NCI-H1048 (cell line): ENCODE measurements around the gene DMXL2.
"Not testable (repeated sequence)": the region's sequence is repeated elsewhere in the genome, so short reads cannot be mapped to it uniquely, and the experiment has no call there.

Experiments used
- DNase-seq: peaks from one replicate; lab custom pipeline; 2025; lab: John Stamatoyannopoulos, UW

DMXL2 gene

DNA sequence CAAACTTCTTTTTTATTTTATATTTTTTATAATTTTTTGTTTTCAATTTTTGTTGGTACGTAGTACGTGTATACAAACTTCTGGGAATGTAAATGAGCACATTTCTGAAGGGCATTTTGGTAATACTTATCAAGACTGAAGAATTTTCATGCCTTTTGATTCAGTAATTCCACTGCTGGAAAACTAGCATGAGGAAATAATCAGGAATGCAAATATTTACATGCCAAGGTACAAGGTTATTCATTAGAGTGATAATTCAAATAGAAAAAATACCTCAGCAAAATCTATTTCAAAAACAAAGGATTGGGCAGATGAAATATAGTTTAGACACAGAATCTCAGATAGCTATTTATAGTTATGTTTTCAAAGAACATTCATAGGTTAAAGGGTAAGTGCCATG lies 128.7 kb downstream of the DMXL2 start:
- no peak for DNase-seq

DNA sequence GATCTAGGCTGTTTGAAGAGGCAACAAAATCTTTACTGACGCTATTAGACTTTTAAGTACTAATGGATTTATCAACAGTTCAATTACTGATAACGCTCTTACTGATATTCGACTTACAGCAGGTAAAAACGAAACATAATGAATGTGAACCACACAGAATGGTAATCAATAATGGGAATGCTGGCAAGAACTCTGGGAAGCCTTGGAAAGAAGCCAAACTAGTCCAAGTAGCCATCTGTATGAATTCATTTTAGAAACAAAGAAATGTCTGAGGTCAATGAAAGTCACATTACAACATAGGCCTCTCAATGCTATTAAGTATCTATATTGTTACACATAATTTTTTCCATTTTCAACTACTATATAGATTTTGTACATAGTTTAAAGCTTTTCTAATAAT lies 130.0 kb downstream of the DMXL2 start:
- no peak for DNase-seq

DNA sequence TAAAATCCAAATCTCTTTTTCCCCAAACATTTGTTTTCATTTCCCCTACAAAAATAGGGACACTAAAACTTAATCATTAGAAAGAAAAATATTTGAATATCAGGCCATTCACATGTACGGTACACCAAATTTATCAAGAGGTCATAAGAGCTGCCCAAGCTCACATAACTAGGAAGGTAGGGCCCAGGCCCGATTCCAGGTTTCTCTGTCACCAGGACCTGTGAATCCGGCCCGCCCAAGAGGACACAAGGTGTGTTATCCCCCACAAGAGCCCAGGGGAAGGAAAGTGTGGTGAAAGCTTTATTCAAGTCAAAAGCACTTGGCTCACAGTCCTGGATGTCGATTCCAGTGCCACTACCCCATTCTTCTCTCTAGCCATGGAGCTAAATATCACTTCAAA lies 130.6 kb downstream of the DMXL2 start:
- DNase-seq, result no peak

DNA sequence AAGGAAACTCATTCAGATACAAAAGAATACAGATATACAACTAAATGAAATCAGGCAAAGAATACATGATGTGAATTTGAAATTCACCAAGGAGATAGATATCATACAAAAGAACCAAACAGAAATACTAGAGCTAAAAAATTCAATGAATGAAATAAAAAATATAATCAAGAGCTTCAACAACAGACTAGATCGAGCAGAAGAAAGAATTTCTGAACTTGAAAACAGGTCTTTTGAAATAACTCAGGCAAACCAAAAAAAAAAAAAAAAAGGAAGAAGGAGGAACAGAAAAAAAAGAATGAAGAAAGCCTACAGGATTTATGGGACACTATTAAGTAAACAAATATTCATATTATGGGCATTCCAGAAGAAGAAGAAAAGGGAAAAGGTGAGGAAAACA lies 137.8 kb downstream of the DMXL2 start:
- DNase-seq, result no peak

DNA sequence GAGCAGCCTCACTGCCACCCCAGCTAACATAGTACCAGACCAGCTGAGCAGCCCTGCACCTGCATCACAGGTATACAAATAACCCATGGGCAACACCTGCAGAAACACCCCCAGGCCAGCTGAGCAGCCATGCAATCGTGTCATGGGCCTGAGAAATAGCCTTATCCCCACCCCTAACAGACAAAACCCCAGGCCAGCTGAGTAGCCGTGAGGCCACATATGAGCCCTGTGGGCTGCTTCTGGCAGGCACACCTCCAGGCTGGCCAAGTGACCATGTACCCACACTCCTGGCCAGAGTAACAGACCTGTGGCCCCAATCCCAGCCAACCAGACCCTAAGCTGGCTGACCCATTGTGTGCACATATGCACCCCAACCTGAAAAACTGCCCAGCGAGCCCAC lies 138.6 kb downstream of the DMXL2 start:
- DNase-seq, result no peak

DNA sequence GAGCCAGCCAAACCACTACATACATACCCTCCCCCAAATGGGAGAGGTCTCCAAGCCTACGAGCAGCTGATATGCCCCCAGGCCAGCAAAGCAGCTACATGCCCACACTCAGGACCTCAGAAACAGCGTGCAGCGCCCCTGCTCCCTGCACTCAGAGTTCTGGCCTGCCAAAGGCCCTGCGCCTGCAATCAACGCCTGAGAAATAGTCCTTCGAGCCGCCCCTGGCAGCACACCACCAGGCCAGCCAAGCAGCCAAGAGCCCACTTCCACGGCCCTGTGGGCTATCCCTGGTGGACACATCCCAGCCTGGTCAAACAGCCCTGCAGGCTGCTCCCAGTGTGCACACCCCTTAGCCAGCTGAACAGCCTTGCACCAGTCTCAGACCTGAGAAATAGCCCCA lies 139.1 kb downstream of the DMXL2 start:
- no peak for DNase-seq

DNA sequence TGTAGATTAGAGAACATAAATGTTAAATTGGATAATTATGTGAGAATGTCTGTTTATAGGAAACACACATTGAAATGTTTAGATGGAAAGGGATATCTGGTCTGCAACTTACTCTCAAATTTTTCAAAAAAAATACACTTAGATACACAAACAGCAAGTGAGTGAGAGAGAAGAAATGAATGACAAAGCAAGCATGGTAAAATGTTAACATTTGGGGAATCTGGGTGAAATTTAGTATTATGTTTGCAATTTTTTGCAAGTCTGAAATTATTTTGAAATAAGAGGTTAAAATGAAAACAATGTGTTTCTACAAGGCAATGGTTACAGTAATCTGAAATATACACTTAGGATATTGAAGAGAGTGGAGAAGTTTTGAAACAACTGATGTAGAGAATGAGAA lies 146.8 kb downstream of the DMXL2 start:
- DNase-seq, result no peak

DNA sequence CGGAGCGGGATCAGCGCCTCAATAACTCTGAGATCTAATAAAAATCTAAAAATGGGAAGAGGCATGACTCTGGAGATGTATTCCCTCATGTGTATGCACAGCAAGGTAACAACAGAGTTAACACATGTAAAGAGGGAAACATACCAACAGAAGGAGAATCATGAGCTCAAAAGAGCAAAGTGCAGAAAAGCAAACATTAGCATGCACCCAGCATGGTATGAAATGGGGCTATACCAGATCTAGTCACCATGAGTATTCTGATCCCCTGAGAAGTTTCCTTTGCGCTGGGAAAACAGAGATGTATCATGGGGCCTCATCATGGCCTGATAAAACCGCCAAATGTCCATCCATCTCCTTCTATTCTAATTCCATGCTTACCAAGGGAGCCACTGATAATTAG lies 152.1 kb downstream of the DMXL2 start:
- DNase-seq, result no peak

DNA sequence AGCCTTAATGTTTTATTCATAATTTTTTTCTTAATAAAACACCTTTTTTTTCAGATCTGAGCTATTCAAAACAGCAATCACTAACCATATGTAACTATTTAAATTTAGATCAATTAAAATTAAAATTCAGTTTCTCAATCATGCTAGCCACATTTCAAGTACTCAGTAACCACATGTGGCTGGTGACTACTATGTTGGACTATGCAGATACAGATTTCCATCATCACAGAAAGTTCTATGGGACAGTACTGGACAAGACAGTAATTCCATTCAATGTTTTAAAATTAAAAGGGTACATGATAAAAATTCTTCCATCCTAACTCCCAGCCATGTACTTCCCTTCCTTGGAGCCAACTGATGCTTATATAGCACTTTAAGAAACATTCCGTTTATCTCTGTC lies 161.8 kb downstream of the DMXL2 start:
- DNase-seq, result no peak

DNA sequence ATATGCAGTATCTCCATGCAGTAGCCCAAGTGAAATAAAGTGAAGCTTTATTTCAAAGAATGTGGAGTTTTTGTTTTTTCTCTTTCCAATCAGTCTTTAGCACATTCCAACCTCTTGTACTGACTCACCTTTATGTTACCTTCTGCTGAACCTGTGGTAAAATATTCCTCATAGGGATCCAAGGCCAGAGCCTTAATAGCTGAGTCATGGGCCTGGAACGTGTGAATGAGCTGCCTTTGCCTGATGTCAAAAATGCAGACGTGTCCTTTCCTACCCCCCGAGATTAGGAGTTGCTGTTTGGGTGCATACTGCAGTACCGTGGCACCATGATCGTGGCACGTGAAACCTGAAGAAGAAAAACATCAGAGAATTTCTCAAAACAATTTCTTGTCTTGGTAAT lies 172.6 kb downstream of the DMXL2 start:
- no peak for DNase-seq

DNA sequence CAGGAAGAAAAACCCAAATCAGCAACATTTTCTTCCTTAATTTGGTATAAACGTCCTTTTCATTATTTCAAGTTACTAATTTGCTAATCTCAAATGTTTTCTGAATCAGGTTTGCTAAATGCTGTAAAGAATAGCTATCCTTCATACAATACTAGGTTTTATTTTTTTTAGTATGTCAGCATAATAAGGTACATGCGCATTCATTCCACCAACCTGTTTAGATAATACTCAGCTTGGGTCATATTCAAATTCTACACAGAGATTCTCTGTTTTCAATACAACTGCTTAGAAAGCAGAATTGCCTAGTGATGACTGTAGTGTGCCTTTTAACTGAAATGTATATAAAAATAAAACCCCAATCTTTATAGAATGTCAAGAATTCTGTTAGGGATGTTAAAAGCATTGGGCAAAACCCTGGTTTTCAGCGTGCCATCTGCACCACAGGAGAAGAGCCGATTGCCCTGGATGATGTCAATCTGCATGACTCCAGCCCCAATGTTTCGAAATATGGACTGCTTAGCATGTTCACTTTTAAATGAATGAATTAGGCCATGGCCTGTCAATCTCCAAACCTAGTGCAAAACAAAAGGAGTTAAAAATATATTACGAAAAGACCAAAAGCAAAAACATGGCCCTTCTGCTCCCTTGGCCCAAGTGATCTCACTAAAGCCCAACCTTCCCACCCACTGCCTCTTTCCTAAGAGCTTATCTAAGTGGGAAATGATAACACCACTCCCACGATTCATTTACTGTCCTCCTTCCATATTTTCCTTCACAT lies 173.8 kb downstream of the DMXL2 start:
- no peak for DNase-seq

DNA sequence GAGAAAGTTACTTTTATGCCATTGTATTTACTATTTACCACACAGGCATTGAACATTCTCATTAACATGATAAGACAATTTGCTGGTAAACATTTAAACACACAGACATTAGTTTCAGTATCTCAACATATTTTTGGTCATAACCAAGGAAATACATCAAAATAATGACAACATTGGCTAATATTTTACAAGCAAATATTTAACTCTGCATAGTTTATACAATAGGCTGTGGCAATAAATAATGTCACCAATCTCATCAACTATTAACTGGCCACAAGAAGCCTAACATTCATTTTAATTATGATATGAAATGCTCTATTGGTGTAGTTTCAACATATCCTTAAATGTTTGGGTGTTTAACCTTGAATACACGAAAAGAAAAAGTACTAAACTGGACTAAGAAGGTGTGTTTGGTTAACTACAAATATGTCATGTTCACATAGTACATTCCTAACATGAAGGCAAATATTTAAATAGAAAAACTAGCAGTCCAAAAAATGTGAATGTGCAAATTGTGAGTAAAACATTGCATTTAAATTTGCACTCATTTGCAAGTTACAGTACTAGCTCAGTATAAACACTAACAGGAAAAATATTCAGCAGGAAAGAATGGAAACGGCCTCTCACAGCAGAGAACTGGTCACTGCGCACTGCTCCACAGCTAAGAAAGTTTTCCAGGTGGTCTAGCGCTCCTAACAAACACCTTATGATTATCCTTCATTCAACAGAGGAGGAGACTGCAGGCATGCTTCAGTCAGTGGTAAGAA lies 174.5 kb downstream of the DMXL2 start:
- DNase-seq, result no peak

DNA sequence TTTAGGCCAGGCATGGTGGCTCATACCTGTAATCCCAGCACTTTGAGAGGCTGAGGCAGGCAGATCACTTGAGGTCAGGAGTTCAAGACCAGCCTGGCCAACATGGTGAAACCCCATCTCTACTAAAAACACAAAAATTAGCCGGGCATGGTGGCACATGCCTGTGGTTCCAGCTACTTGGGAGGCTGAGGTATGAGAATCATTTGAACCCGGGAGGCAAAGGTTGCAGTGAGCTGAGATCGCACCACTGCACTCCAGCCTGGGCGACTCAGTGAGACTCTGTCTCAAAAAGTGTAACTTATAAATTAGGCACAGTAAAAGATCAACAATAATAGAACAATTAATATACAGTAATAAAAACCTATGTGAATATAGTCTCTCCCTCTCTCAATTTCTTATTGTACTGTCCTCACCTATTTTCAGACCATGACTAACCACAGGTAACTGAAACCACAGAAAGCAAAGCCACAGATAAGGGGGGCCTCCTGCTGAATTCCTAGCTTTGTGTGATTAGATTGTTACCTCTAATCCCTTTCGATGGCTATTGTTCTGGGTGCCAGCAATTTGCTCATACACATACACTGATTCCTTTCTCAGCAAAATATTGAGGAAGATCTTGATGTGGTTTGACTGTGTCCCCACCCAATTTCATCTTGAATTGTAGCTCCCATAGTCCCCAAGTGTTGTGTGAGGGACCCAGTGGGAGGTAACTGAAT lies 176.4 kb downstream of the DMXL2 start:
- not testable (repeated sequence) for DNase-seq

DNA sequence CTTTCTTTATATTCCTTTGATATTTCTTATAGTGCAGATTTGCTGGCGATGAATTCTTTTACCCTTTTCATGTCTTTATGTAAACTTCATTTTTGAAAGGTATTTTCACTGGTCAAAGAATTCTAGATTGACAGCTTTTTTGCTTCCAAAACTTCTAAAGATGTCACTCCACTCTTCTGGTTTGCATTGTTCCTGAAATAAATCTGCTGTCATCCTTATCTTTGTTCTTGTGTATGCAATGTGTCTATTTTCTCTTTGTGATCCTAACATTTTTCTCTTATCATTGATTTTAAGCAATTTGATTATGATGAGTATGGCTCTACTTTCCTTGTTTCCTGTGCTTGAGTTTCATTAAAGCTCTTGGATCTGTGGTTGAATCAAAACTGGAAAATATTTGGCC lies 177.8 kb downstream of the DMXL2 start:
- no peak for DNase-seq

DNA sequence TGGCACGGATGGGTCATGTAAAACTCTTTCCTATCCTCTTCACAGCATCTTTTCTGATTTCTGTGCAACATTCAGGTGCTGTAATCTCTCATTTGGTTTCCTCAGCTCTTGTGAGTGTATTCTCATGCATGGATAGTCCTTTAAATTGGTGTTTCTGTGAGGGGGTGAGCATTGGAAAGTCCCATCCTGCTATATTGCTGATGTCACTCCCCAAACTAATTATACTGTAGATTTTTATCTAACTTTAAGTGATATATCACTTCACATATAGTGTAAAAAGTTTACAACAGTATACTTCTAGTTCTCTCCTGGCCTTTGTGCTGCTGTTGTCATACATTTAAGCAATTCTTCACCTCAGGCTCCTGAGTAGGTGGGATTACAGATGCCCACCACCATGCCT lies 178.5 kb downstream of the DMXL2 start:
- DNase-seq, result no peak

DNA sequence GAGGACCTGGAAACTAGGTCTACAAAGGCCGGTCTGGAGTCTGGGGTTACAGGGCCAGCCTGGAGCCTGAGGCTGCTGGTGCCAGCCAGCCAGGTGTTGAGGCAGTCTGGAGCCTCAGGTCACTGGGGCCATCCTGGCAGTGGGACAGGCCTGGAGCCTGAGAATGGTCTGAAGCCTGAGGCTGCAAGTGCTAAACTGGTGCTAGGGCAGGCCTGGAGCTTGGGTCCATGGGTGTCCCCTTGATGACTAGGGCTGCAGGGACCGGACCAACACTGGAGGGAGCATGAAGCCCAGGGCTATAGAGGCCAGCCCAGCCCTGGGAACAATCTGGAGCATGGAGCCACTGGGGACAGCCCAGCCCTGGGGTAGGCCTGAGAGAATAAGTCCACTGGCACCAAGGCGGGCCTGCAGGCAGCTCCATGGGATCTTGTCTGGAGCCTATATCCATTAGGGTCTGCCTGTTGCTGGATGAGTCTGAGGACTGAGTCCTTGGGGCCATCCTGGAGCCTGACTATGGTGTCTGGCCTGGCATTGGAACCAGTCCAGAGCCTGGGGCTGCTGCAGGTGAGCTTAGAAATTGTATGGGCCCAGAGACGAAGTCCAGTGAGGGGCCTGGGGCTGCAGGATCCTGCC lies 179.2 kb downstream of the DMXL2 start:
- no peak for DNase-seq

DNA sequence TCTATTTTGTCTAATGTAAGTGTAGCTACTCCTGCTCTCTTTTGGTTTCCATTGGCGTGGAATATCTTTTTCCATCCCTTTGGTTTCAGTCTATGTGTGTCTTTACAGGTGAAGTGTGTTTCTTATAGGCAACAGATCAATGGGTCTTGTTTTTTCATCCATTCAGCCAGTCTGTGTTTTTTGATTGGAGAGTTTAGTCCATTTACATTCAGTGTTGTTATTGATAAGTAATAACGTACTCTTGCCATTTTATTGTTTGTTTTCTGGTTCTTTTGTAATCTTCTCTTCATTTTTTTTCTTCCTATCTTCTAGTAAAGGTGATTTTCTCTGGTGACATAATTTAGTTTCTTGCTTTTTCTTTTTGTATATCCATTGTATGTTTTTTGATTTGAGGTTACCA lies 184.0 kb downstream of the DMXL2 start:
- no peak for DNase-seq

DNA sequence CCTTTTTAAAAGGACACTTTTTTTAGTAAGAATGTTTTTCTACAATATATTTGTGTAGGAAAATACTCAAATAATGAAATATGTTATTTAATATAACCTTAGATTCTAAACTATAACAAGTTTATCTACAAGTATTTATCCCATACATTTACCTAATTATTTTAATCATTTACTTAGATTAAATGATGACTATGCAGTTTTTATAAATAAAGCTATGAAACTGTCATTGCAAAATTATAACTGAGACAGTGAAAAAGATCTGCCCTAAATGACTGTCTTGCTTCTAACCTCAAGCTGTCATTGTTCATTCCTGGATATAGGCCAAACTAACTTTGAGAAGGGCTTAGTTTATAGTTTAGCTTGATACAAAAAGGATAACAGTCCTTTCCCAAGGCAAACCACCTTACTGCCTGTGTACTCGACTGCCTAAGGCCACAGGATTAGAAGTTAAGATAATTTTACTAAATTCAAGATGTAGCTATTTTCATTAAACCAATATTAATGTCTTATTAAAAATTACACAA lies 197.0 kb downstream of the DMXL2 start:
- DNase-seq, result no peak

DNA sequence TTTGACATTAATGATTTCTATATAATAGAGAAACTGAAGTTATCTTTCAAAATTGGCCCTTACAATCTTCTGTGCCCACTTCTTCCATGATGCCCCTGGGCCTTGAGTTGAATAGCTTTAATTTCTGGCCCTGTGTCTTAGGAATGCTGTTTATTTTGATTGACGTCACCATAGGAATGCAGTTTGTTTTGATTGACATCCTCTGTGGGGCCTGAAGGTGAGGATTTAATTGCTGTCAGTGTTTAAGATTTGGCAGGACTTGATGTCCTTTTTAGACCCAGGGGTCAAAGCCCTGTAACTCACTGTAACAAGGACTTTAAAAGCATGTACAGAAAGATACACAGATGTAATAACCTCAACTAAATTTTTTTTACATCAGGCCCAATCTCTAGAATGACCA lies 197.8 kb downstream of the DMXL2 start:
- DNase-seq, result no peak

DNA sequence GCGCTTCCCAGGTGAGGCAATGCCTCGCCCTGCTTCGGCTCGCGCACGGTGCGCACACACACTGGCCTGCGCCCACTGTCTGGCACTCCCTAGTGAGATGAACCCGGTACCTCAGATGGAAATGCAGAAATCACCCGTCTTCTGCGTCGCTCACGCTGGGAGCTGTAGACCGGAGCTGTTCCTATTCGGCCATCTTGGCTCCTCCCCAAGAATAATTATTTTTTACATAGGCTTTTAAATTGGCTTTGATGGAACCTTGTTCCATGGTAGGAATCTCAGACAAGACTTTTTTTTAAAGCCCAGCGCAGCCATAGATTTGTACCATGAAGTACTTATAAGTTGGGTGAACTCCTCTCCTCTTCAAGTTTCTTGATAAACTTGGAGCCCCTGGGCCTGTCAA lies 199.5 kb downstream of the DMXL2 start:
- DNase-seq, result not testable (repeated sequence)

DNA sequence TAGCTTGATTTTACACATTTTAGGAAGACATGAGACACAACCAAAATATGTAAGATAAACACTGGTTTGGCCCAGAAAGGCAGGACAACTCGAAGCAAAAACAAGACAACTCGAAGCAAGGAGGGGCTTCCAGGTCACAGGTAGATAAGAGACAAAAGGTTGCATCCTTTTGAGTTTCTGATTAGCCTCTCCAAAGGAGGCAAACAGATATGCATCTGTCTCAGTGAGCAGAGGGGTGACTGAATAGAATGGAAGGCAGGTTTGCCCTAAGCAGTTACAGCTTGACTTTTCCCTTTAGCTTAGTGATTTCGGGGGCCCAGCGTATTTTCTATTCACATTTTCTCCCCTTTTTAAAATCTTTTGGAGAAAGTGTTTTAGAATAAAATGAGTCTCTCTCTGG lies 206.4 kb downstream of the DMXL2 start:
- DNase-seq, result no peak

DNA sequence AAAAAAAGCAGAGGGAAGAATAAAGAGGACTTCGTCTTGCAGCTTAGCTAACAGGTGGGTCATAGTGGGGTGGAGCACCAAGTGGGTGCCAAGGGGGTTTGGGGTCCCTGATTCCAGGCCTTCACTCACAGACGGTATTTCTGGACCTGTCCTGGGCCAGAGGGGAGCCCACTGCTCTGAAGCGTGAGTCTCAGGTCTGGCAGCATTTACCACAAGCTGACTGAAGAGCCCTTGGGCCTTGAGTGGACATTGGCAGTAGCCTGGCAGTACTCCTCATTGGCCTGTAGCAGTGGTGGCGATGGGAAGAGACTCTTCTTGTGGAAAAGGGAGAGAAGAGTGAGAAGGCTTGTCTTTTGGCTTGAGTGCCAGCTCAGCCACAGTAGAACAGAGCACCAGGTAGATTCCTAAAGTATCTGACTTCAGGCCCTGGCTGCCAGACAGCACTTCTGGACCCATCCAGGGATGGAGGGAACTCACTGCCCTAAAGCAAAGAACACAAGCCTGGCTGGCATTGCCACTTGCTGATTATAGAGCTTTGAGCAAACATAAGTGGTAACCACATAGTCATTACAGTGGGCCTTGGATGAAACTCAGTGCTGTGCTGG lies 208.2 kb downstream of the DMXL2 start:
- no peak for DNase-seq
